DMS153 (cell line): ENCODE results near the gene ZNF101.
A peak's percentile ranks its signal among the peaks of the same experiment; 100 is the strongest.

ENCODE experiments used
- DNase-seq: peaks from one replicate; lab custom pipeline; 2025; lab: John Stamatoyannopoulos, UW

Gene ZNF101

DNA sequence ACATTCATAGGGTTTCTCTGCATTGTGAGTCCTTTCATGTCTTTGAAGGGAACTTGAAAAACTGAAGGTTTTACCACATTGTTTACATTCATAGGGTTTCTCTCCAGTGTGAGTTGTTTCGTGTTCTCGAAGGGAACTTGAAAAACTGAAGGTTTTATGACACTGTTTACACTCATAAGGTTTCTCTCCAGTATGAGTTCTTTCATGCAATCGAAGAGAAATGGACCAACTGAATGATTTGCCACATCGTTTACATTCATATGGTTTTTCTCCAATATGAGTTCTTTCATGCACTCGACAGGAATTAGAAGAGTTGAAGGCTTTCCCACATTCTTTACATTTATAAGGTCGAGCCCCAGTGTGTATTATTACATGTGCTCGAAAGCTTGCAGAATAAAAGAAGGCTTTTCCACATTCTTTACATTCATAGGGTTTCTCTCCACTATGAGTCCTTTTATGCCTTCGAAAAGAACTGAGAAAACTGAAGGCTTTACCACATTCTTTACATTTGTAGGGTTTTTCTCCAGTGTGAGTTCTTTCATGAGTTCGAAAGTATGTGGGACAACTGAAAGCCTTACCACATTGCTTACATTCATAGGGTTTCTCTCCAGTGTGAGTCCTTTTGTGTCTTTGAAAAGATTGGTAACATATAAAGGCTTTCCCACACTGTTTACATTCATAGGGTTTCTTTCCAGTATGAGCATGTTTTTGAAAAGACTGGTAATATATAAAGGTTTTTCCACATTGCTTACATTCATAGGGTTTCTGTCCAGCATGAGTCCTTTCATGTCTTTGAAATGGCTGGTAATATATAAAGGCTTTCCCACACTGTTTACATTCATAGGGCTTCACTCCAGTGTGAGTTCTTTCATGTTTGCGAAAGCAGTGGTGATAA is 43.5 kb downstream of the ZNF101 start:
- DNase-seq, result no peak

- no peak for DNase-seq
Measured at GRCh38 chr19:19719798-19720197, 51.2 kb downstream of the ZNF101 start.

- no peak for DNase-seq
Measured at GRCh38 chr19:19721896-19722295, 53.3 kb downstream of the ZNF101 start.

GRCh38 chr19:19732579-19733501 is 64.2 kb downstream of the ZNF101 start, which contains the start of gene ZNF14:
ZNF14 (minus strand) TSS chr19:19733112; CDS start chr19:19732958, 154 bp downstream.
- DNase-seq, result peak; percentile 93
